Ovary (tissue), 9 donors: ENCODE data around the gene ARHGAP45. TPM values are rescaled to one million over a fixed set of nuclear protein-coding genes. Genes with fewer than 3 reads are reported as not detected.

Experiments used
- DNase-seq, 5 donors: peaks; one replicate each; pipeline ENCODE4 v3.0.0-alpha.2; 2019 to 2020
- H3K27ac ChIP-seq, 2 donors: fragments of 200-600 bp; one replicate each; pipeline versions ENCODE4 v1.5.1 to v1.8.0; 2019 to 2022
- H3K27me3 ChIP-seq: fragments of 200-600 bp; one replicate; pipeline ENCODE4 v1.8.0; 2022
- H3K36me3 ChIP-seq: fragments of 200-600 bp; sonication (generic); one replicate; pipeline ENCODE4 v1.5.1; 2019
- H3K4me1 ChIP-seq: one replicate; pipeline ENCODE4 v1.8.1; 2013; ENCODE audit warnings: mild to moderate bottlenecking, moderate library complexity; ENCODE audit not compliant: insufficient read depth
- H3K4me3 ChIP-seq: fragments of 200-600 bp; sonication (generic); one replicate; pipeline ENCODE4 v1.5.1; 2017
- H3K9me3 ChIP-seq, 2 donors: fragments of 200-600 bp in 1 of 2; sonication (generic) in 1 of 2; one replicate each; pipeline versions ENCODE4 v1.5.1 to v1.8.1; 2013 to 2019; ENCODE audit warnings: mild to moderate bottlenecking in 1 of 2, moderate library complexity in 1 of 2
- CTCF ChIP-seq, 3 donors: fragments of 450-650 bp in 2 of 3; fragments of 200-600 bp in 1 of 3; IDR thresholded peaks; one replicate each; pipeline versions ENCODE4 v1.5.1 to v1.8.0; 2016 to 2022; ENCODE audit warnings: antibody characterized with exemption in 3 of 3, mild to moderate bottlenecking in 1 of 3
- EP300 ChIP-seq: sonication (generic); formaldehyde crosslinking; IDR thresholded peaks from one replicate; pipeline ENCODE4 v1.6.1; 2017; ENCODE audit warnings: antibody characterized with exemption
- POLR2A ChIP-seq: fragments of 450-650 bp; IDR thresholded peaks from one replicate; pipeline ENCODE4 v1.6.1; 2017; ENCODE audit warnings: antibody characterized with exemption, mild to moderate bottlenecking, moderate library complexity
- WGBS, 3 donors: extraction: QIAGEN DNeasy Blood & Tissue Kit in 1 of 3; methylation state at CpG; one replicate each; pipeline versions ENCODE4 v1.1.5 to v1.1.7; 2013 to 2017; 5-methylcytosine and 5-hydroxymethylcytosine counted together
- intact Hi-C, 4 donors: fragments of 100-400 bp; cut with DNase I; formaldehyde crosslinking; loops; one replicate each; pipeline versions ENCODE4 v1.11.0 to v1.15.1; 2022 to 2023
- polyA plus RNA-seq, 2 donors: library from polyadenylated mRNA; stranded (reverse); fragments of 200-250 nt in 1 of 2; fragments of 350-450 nt in 1 of 2; fragmentation: Illumina TruSeq in 1 of 2; extraction: RNeasy Lipid Tissue Mini Kit (QIAGEN cat#74804) in 1 of 2; gene quantifications; one replicate each; pipeline ENCODE4 v1.2.3, GENCODE V29; 2013 to 2014
- total RNA-seq, 7 donors: library from RNA; depleted of rRNA in 2 of 7; stranded (reverse); fragments of >200 nt in 2 of 7; fragmentation: NEBNext Ultra II Directional in 3 of 7; extraction: Animal tissue kit (Norgen Biotek cat#: 25700) in 3 of 7; gene quantifications; one replicate each; pipeline versions ENCODE4 v1.1.0 to v1.2.4, GENCODE V29; 2016 to 2023
- donor health status: DM: no; HTN: no; CAD: no; lungs with moderate emphysema.
- donor health status: DM: no; HTN: no; CAD: no.
- donor health status: Bipolar disorder and iron deficiency.
- donor health status: DM: yes; HTN: yes; CAD: no.
- donor health status: DM: no; HTN: no; CAD: no.
- donor health status: DM: yes; HTN: yes; CAD: no.

Gene ARHGAP45
- total and polyA plus RNA-seq, 9 donors: 1.0 to 10.6 (median 7.0) TPM

- Histone ChIP-seq H3K4me3 (no peak overlapping the region), H3K9me3 (no peaks in the 10 kb centered on the region), H3K36me3 (no peaks in the 10 kb centered on the region), H3K27me3 (no peaks in the 10 kb centered on the region), H3K27ac (no peak overlapping the region), H3K4me1 (peaks cover 13% of the 10 kb centered on the region)
- intact Hi-C loops: no loop called here
- no peak for DNase-seq
- 84 to 91% (median 88%) methylated on average over 43 to 52 of the region's 52 CpGs for WGBS, 3 donors
- TF ChIP-seq CTCF (IDR thresholded peaks at IDR 0.05) (no peak), POLR2A (no peak), EP300 (no peak)
Measured at GRCh38 chr19:1116726-1117581, 50.0 kb downstream of the ARHGAP45 start.

DNA sequence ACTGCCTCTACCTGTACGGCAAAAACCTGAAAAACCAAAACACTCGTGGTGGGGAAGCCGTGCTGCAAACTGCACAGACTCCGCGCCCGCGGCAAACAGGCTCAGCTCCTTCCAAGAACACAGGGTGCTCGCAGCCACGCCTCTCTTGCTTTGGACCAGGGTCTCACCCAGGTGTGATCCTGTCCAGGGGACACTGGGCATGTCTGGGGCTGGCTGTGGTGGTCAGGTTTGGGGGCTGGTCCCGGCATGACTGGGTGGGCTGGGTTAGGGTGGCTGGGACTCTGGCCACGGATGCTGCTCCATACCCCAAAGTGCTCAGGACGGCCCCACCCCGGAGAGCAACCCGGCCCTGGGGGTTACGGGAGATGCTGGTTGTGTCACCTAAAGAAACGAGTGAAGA lies 50.7 kb downstream of the ARHGAP45 start:
- H3K27me3 ChIP-seq: no peaks in the 10 kb centered on the region
- no peak for TF ChIP-seq EP300
- TF ChIP-seq POLR2A: no peak
- no peak for TF ChIP-seq CTCF (IDR thresholded peaks at IDR 0.05)
- H3K36me3 ChIP-seq: no peaks in the 10 kb centered on the region
- H3K9me3 ChIP-seq: no peaks in the 10 kb centered on the region
- DNase-seq: peak in 1 of 5 donors; percentile 25
- H3K27ac ChIP-seq: no peak overlapping the region
- 91 to 93% (median 93%) methylated on average over 16 of the region's 16 CpGs for WGBS, 3 donors
- intact Hi-C loops: no loop called here
- H3K4me3 ChIP-seq: no peak overlapping the region
- H3K4me1 ChIP-seq: peaks cover 11% of the 10 kb centered on the region

DNA sequence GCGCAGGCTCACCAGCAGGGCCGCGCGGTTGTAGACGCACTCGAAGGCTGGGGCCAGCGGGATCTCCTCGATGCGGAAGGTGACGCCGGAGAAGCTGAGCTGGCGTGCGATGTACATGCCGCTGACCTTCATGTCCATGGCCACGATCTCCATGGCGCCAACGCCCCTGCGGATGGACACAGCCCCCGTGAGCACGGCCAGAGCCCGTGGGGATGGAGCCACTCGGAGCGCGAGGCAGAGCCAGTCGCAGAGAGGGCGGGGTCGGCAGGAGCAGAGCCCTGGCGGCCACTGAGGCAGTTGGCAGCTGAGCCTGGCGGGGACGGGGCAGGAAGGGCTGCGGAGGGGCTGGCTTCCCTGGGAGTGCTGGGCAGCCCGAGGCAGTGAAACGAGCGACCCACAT lies 52.0 kb downstream of the ARHGAP45 start:
- peak in 2 of 5 donors; percentile 34 to 48 for DNase-seq
- Histone ChIP-seq H3K4me3 (no peak overlapping the region), H3K27ac (no peak overlapping the region), H3K36me3 (no peaks in the 10 kb centered on the region), H3K9me3 (no peaks in the 10 kb centered on the region), H3K27me3 (no peaks in the 10 kb centered on the region), H3K4me1 (peaks cover under 1% of the 10 kb centered on the region)
- intact Hi-C loops: no loop called here
- 88 to 91% (median 91%) methylated on average over 34 of the region's 34 CpGs for WGBS, 3 donors
- TF ChIP-seq EP300 (no peak), POLR2A (no peak), CTCF (IDR thresholded peaks at IDR 0.05) (no peak)

GRCh38 chr19:1119475-1120217 lies 52.7 kb downstream of the ARHGAP45 start:
- Histone ChIP-seq H3K4me3 (no peak overlapping the region), H3K27ac (no peak overlapping the region), H3K9me3 (no peaks in the 10 kb centered on the region), H3K27me3 (no peaks in the 10 kb centered on the region), H3K36me3 (no peaks in the 10 kb centered on the region), H3K4me1 (no peaks in the 10 kb centered on the region)
- 87 to 89% (median 88%) methylated on average over 50 of the region's 50 CpGs for WGBS, 3 donors
- intact Hi-C loops: loop anchor here in 1 of 4 donors (5.0 kb wide), 1 partner anchor 68 kb away; no protein-coding TSS in a partner anchor
- TF ChIP-seq EP300 (no peak), POLR2A (no peak), CTCF (IDR thresholded peaks at IDR 0.05) (no peak)
- DNase-seq: peak in 1 of 5 donors; percentile 29
